ENCODE data around the gene SLC29A3. TPM values are rescaled to one million over a fixed set of nuclear protein-coding genes. Genes with fewer than 3 reads are reported as not detected.

The SLC29A3 gene
- total and polyA plus RNA-seq, 2 donors, result 2.5 to 5.6 TPM

DNA sequence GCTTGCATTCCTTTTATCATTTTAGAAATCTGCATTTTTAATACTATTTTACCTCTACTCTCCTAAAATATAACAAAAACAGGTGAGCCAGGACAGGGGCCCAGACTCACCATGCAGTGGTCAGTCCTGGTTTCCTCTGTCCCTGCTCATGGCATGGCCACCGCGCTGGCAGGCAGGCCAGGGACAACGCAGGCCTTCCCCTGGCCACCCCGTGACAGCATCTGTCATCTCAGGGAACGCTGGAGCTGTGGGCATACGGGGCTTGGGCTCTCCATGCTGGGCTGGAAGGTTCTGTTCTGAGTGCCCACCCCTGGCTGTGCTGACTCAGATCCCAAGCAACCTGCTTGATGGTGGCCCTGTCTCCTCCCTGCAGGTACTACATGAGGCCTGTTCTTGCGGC lies 42.5 kb downstream of the SLC29A3 start:
- WGBS, result over 99% methylated on average over 7 of the region's 7 CpGs
- Histone ChIP-seq H3K27ac (ENCODE audit: low read depth in 1 of 2, low read length in 1 of 2) (no peak overlapping the region), H3K36me3 (ENCODE audit: control insufficient read depth in 2 of 2, insufficient read depth in 2 of 2, low read length in 1 of 2) (peaks cover 14 to 19% of the 10 kb centered on the region in 2 donors), H3K4me3 (ENCODE audit: low read length in 2 of 2) (no peak overlapping the region), H3K9me3 (ENCODE audit: control insufficient read depth in 2 of 2, insufficient read depth in 1 of 2, low read length in 1 of 2) (no peaks in the 10 kb centered on the region), H3K4me1 (ENCODE audit: control insufficient read depth in 2 of 2, insufficient read depth in 2 of 2, low read length in 2 of 2) (peaks cover 0 to 6% of the 10 kb centered on the region in 2 donors), H3K27me3 (ENCODE audit: control insufficient read depth in 2 of 2, insufficient read depth in 1 of 2, low read length in 1 of 2) (no peaks in the 10 kb centered on the region)
- no peak for DNase-seq (ENCODE audit: low read depth in 6 of 9, low spot score in 9 of 9)

GRCh38 chr10:71362141-71362540 lies 43.1 kb downstream of the SLC29A3 start:
- 98% methylated on average over 16 of the region's 16 CpGs for WGBS
- no peaks in the 10 kb centered on the region for H3K27me3 ChIP-seq (ENCODE audit: control insufficient read depth in 2 of 2, insufficient read depth in 1 of 2, low read length in 1 of 2)
- H3K4me1 ChIP-seq (ENCODE audit: control insufficient read depth in 2 of 2, insufficient read depth in 2 of 2, low read length in 2 of 2), result peaks cover 0 to 6% of the 10 kb centered on the region in 2 donors
- no peaks in the 10 kb centered on the region for H3K9me3 ChIP-seq (ENCODE audit: control insufficient read depth in 2 of 2, insufficient read depth in 1 of 2, low read length in 1 of 2)
- H3K4me3 ChIP-seq (ENCODE audit: low read length in 2 of 2), result no peak overlapping the region
- H3K36me3 ChIP-seq (ENCODE audit: control insufficient read depth in 2 of 2, insufficient read depth in 2 of 2, low read length in 1 of 2), result peaks cover 14 to 19% of the 10 kb centered on the region in 2 donors
- H3K27ac ChIP-seq (ENCODE audit: low read depth in 1 of 2, low read length in 1 of 2), result no peak overlapping the region
- DNase-seq (ENCODE audit: low read depth in 6 of 9, low spot score in 9 of 9), result no peak

- Histone ChIP-seq H3K9me3 (ENCODE audit: control insufficient read depth in 2 of 2, insufficient read depth in 1 of 2, low read length in 1 of 2) (no peaks in the 10 kb centered on the region), H3K4me1 (ENCODE audit: control insufficient read depth in 2 of 2, insufficient read depth in 2 of 2, low read length in 2 of 2) (no peaks in the 10 kb centered on the region), H3K36me3 (ENCODE audit: control insufficient read depth in 2 of 2, insufficient read depth in 2 of 2, low read length in 1 of 2) (peaks cover 7 to 19% of the 10 kb centered on the region in 2 donors), H3K27me3 (ENCODE audit: control insufficient read depth in 2 of 2, insufficient read depth in 1 of 2, low read length in 1 of 2) (no peaks in the 10 kb centered on the region), H3K27ac (ENCODE audit: low read depth in 1 of 2, low read length in 1 of 2) (no peak overlapping the region), H3K4me3 (ENCODE audit: low read length in 2 of 2) (no peak overlapping the region)
- DNase-seq (ENCODE audit: low read depth in 6 of 9, low spot score in 9 of 9), result no peak
These were observed 44.9 kb downstream of the SLC29A3 start for GRCh38 chr10:71363936-71364335.

DNA sequence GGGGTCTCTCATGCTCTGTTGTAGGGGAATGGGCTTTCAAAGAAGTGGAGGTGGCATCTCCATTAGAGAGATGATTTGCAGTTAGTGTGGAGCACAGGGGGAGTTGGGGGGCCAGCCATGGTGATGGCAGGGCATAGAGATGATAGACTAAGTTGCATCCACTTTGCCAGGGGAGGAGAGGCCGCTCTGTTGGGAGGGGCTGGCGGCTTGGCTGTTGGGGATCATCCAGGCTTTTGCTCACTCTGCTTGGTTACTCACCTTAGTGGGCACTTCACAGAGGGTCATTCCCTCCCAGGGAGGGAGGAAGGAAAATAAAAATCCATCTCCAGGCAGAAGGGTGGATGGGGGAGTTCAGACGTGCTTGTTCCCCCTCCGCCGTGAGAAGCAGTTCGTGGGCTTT lies 46.3 kb downstream of the SLC29A3 start:
- 98% methylated on average over 6 of the region's 6 CpGs for WGBS
- no peaks in the 10 kb centered on the region for H3K9me3 ChIP-seq (ENCODE audit: control insufficient read depth in 2 of 2, insufficient read depth in 1 of 2, low read length in 1 of 2)
- no peak for DNase-seq (ENCODE audit: low read depth in 6 of 9, low spot score in 9 of 9)

GRCh38 chr10:71366690-71367089 lies 47.6 kb downstream of the SLC29A3 start:
- Histone ChIP-seq H3K4me3 (ENCODE audit: low read length in 2 of 2) (no peak overlapping the region), H3K27ac (ENCODE audit: low read depth in 1 of 2, low read length in 1 of 2) (no peak overlapping the region), H3K9me3 (ENCODE audit: control insufficient read depth in 2 of 2, insufficient read depth in 1 of 2, low read length in 1 of 2) (no peaks in the 10 kb centered on the region), H3K4me1 (ENCODE audit: control insufficient read depth in 2 of 2, insufficient read depth in 2 of 2, low read length in 2 of 2) (no peaks in the 10 kb centered on the region), H3K27me3 (ENCODE audit: control insufficient read depth in 2 of 2, insufficient read depth in 1 of 2, low read length in 1 of 2) (no peaks in the 10 kb centered on the region), H3K36me3 (ENCODE audit: control insufficient read depth in 2 of 2, insufficient read depth in 2 of 2, low read length in 1 of 2) (peaks cover 7 to 12% of the 10 kb centered on the region in 2 donors)
- 97% methylated on average over 8 of the region's 8 CpGs for WGBS
- DNase-seq (ENCODE audit: low read depth in 6 of 9, low spot score in 9 of 9), result no peak

More for the DNA sequence above, 46.3 kb downstream of the SLC29A3 start:
- Histone ChIP-seq H3K27ac (ENCODE audit: low read depth in 1 of 2, low read length in 1 of 2) (no peak overlapping the region), H3K4me3 (ENCODE audit: low read length in 2 of 2) (no peak overlapping the region), H3K4me1 (ENCODE audit: control insufficient read depth in 2 of 2, insufficient read depth in 2 of 2, low read length in 2 of 2) (no peaks in the 10 kb centered on the region), H3K36me3 (ENCODE audit: control insufficient read depth in 2 of 2, insufficient read depth in 2 of 2, low read length in 1 of 2) (peaks cover 7 to 14% of the 10 kb centered on the region in 2 donors), H3K27me3 (ENCODE audit: control insufficient read depth in 2 of 2, insufficient read depth in 1 of 2, low read length in 1 of 2) (no peaks in the 10 kb centered on the region)

- Histone ChIP-seq H3K36me3 (ENCODE audit: control insufficient read depth in 2 of 2, insufficient read depth in 2 of 2, low read length in 1 of 2) (peaks cover 5 to 6% of the 10 kb centered on the region in 2 donors), H3K4me1 (ENCODE audit: control insufficient read depth in 2 of 2, insufficient read depth in 2 of 2, low read length in 2 of 2) (peaks cover 0 to 1% of the 10 kb centered on the region in 2 donors), H3K9me3 (ENCODE audit: control insufficient read depth in 2 of 2, insufficient read depth in 1 of 2, low read length in 1 of 2) (no peaks in the 10 kb centered on the region), H3K4me3 (ENCODE audit: low read length in 2 of 2) (no peak overlapping the region), H3K27ac (ENCODE audit: low read depth in 1 of 2, low read length in 1 of 2) (no peak overlapping the region), H3K27me3 (ENCODE audit: control insufficient read depth in 2 of 2, insufficient read depth in 1 of 2, low read length in 1 of 2) (no peaks in the 10 kb centered on the region)
- DNase-seq (ENCODE audit: low read depth in 6 of 9, low spot score in 9 of 9), result no peak
- WGBS, result 88% methylated on average over 2 of the region's 2 CpGs
These were observed 48.2 kb downstream of the SLC29A3 start for GRCh38 chr10:71367271-71367670.

DNA sequence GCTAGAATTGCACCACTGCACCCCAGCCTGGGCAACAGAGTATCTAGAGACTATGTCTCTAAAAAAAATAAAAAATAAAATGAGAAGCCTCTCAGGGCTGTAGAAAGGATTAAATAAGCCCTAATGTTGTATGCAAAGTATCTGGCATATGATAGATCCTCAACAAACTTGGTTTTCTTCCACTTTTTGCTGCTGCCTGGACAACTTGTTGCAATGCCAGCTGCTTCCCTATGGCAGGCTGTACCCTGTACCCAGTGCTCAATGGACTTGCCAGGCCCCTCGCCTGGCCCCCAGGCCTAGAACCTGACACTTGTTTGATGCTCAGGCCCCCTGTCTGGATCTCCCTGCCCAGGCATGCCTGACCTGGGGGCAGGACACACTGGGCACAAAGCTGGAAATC lies 49.1 kb downstream of the SLC29A3 start:
- DNase-seq (ENCODE audit: low read depth in 6 of 9, low spot score in 9 of 9), result no peak
- H3K4me3 ChIP-seq (ENCODE audit: low read length in 2 of 2), result no peak overlapping the region
- WGBS, result 97% methylated on average over 1 of the region's 1 CpG
- H3K4me1 ChIP-seq (ENCODE audit: control insufficient read depth in 2 of 2, insufficient read depth in 2 of 2, low read length in 2 of 2), result peaks cover 0 to 3% of the 10 kb centered on the region in 2 donors
- H3K27me3 ChIP-seq (ENCODE audit: control insufficient read depth in 2 of 2, insufficient read depth in 1 of 2, low read length in 1 of 2), result no peaks in the 10 kb centered on the region
- peaks cover 0 to 4% of the 10 kb centered on the region in 2 donors for H3K36me3 ChIP-seq (ENCODE audit: control insufficient read depth in 2 of 2, insufficient read depth in 2 of 2, low read length in 1 of 2)
- H3K9me3 ChIP-seq (ENCODE audit: control insufficient read depth in 2 of 2, insufficient read depth in 1 of 2, low read length in 1 of 2), result no peaks in the 10 kb centered on the region
- H3K27ac ChIP-seq (ENCODE audit: low read depth in 1 of 2, low read length in 1 of 2), result no peak overlapping the region

DNA sequence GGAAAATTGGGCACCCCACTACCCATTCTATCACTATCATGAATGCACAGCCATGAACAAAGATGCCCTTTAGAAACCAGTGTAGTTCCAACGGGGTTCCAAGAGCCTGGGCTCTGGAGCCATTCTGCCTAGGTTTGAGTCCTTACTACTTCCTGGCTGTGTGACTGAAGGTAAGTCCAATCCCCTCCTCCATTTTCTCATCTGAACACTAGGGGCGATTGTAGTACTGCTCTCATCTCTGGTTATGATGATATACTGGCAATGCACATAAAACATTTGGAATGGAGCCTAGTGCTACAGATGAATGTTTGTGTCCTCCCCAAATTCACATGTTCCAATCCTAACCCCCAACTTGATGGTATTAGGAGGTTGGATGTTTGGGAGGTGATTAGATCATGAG lies 49.6 kb downstream of the SLC29A3 start:
- no peak for DNase-seq (ENCODE audit: low read depth in 6 of 9, low spot score in 9 of 9)
- no peaks in the 10 kb centered on the region for H3K27me3 ChIP-seq (ENCODE audit: control insufficient read depth in 2 of 2, insufficient read depth in 1 of 2, low read length in 1 of 2)
- no peak overlapping the region for H3K27ac ChIP-seq (ENCODE audit: low read depth in 1 of 2, low read length in 1 of 2)
- H3K4me3 ChIP-seq (ENCODE audit: low read length in 2 of 2), result no peak overlapping the region
- no peaks in the 10 kb centered on the region for H3K9me3 ChIP-seq (ENCODE audit: control insufficient read depth in 2 of 2, insufficient read depth in 1 of 2, low read length in 1 of 2)
- peaks cover 0 to 4% of the 10 kb centered on the region in 2 donors for H3K36me3 ChIP-seq (ENCODE audit: control insufficient read depth in 2 of 2, insufficient read depth in 2 of 2, low read length in 1 of 2)
- peaks cover 0 to 6% of the 10 kb centered on the region in 2 donors for H3K4me1 ChIP-seq (ENCODE audit: control insufficient read depth in 2 of 2, insufficient read depth in 2 of 2, low read length in 2 of 2)
- 91% methylated on average over 2 of the region's 2 CpGs for WGBS

DNA sequence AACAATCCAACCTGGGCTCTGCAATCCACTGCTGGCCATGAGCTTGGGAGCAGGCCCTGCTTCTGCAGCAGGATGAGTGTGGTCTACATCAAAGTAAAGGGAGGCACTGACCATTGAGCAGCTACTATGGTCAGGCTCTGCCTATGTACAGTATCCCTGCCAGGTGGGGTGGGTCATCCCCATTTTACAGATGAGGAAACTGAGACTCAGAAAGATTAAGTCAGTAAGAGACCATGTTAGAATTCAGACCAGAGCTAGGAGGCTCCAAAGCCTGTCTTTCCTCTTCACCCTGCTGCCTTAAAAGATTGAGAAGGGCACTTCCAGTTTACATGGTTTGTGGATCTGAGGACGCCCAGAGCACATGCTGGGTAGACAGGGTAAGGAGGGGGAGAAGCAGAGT lies 50.5 kb downstream of the SLC29A3 start:
- Histone ChIP-seq H3K4me1 (ENCODE audit: control insufficient read depth in 2 of 2, insufficient read depth in 2 of 2, low read length in 2 of 2) (peaks cover 0 to 7% of the 10 kb centered on the region in 2 donors), H3K9me3 (ENCODE audit: control insufficient read depth in 2 of 2, insufficient read depth in 1 of 2, low read length in 1 of 2) (no peaks in the 10 kb centered on the region), H3K4me3 (ENCODE audit: low read length in 2 of 2) (no peak overlapping the region), H3K27ac (ENCODE audit: low read depth in 1 of 2, low read length in 1 of 2) (no peak overlapping the region), H3K36me3 (ENCODE audit: control insufficient read depth in 2 of 2, insufficient read depth in 2 of 2, low read length in 1 of 2) (peaks cover 0 to 2% of the 10 kb centered on the region in 2 donors), H3K27me3 (ENCODE audit: control insufficient read depth in 2 of 2, insufficient read depth in 1 of 2, low read length in 1 of 2) (no peaks in the 10 kb centered on the region)
- WGBS, result 90% methylated on average over 1 of the region's 1 CpG
- DNase-seq (ENCODE audit: low read depth in 6 of 9, low spot score in 9 of 9), result no peak

- 98% methylated on average over 3 of the region's 3 CpGs for whole genome bisulfite sequencing
- no peak overlapping the region for H3K27ac ChIP-seq (ENCODE audit: low read depth in 1 of 2, low read length in 1 of 2)
These were observed 51.0 kb downstream of the SLC29A3 start for GRCh38 chr10:71370031-71370430.

More at GRCh38 chr10:71370031-71370430, 51.0 kb downstream of the SLC29A3 start:
- DNase-seq (ENCODE audit: low read depth in 6 of 9, low spot score in 9 of 9), result no peak
- H3K4me3 ChIP-seq (ENCODE audit: low read length in 2 of 2), result no peak overlapping the region
- H3K9me3 ChIP-seq (ENCODE audit: control insufficient read depth in 2 of 2, insufficient read depth in 1 of 2, low read length in 1 of 2), result no peaks in the 10 kb centered on the region
- peaks cover 0 to 7% of the 10 kb centered on the region in 2 donors for H3K4me1 ChIP-seq (ENCODE audit: control insufficient read depth in 2 of 2, insufficient read depth in 2 of 2, low read length in 2 of 2)
- no peaks in the 10 kb centered on the region for H3K36me3 ChIP-seq (ENCODE audit: control insufficient read depth in 2 of 2, insufficient read depth in 2 of 2, low read length in 1 of 2)
- no peaks in the 10 kb centered on the region for H3K27me3 ChIP-seq (ENCODE audit: control insufficient read depth in 2 of 2, insufficient read depth in 1 of 2, low read length in 1 of 2)
